ENCODE measurements around the gene TTLL1. TPM values are rescaled to one million over a fixed set of nuclear protein-coding genes. Genes with fewer than 3 reads are reported as not detected.
"Not testable (repeated sequence)": the region's sequence is repeated elsewhere in the genome, so short reads cannot be mapped to it uniquely, and the experiment has no call there.

TTLL1 gene
- total RNA-seq, 2 experiments from 2014 or later: 4.2 to 6.0 TPM

DNA sequence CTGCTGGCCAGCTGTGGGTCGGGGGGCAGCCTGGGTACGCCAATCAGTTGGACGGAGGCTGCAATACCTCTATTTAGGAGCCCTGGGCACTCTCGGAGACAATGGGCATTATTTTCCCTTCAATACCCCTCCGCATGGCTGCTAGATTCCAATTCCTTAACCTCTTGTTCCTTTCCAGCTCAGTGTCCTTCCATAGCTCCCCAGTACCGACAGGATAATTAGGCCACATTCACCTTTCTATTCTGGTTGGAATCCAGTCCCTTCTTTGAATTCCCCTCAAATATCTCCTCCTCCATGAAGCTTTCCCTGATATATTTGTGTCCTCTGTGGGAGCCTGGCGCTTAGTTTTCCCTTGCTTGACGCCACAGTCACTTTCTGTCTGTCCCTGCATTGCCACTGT is 17.1 kb upstream of the TTLL1 start:
- Mint-ChIP-seq H3K4me3 (no peak overlapping the region), H3K36me3 (ENCODE audit: low read depth) (no peaks in the 10 kb centered on the region), H3K27me3 (peaks cover 3% of the 10 kb centered on the region), H3K9me3 (no peaks in the 10 kb centered on the region), H3K27ac (no peak overlapping the region), H3K4me1 (ENCODE audit: low read depth) (peaks cover 13% of the 10 kb centered on the region)
- intact Hi-C loops (cut with micrococcal nuclease): no loop called here
- no peak for ATAC-seq
- ChIA-PET CTCF (no interaction called here), POLR2A (no interaction called here)
- DNase-seq: no peak
- TF ChIP-seq, protein P1, sequence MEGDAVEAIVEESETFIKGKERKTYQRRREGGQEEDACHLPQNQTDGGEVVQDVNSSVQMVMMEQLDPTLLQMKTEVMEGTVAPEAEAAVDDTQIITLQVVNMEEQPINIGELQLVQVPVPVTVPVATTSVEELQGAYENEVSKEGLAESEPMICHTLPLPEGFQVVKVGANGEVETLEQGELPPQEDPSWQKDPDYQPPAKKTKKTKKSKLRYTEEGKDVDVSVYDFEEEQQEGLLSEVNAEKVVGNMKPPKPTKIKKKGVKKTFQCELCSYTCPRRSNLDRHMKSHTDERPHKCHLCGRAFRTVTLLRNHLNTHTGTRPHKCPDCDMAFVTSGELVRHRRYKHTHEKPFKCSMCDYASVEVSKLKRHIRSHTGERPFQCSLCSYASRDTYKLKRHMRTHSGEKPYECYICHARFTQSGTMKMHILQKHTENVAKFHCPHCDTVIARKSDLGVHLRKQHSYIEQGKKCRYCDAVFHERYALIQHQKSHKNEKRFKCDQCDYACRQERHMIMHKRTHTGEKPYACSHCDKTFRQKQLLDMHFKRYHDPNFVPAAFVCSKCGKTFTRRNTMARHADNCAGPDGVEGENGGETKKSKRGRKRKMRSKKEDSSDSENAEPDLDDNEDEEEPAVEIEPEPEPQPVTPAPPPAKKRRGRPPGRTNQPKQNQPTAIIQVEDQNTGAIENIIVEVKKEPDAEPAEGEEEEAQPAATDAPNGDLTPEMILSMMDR (IDR thresholded peaks at IDR 0.05): no peak

DNA sequence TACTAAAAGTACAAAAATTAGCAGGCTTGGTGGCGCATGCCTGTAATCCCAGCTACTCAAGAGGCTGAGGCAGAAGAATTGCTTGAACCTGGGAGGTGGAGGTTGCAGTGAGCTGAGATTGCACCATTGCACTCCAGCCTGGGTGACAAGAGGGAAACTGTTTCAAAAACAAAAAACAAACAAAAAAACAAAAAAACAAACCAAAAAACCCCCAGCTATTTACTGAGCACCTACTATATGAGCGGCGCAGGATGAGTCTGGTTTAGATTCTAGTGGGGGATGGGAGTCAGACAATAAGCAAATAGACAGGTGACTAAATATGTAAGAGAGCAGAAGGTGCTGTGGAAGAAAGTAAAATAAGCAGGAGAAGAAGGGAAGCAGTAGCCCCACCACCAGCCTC is 15.8 kb upstream of the TTLL1 start:
- DNase-seq; H3K27ac Mint-ChIP-seq; H3K27me3 Mint-ChIP-seq; H3K4me3 Mint-ChIP-seq; ATAC-seq; H3K9me3 Mint-ChIP-seq; intact Hi-C loops (cut with micrococcal nuclease); H3K36me3 Mint-ChIP-seq (ENCODE audit: low read depth): not testable (repeated sequence)
- POLR2A ChIA-PET: interaction anchor here (1.0 kb wide), 1 partner anchor 83 kb away, joined by 3 read pairs; no protein-coding TSS in a partner anchor
- H3K4me1 Mint-ChIP-seq (ENCODE audit: low read depth): peaks cover 14% of the 10 kb centered on the region
- CTCF ChIA-PET: interaction anchor here (1.2 kb wide), 1 partner anchor 13 kb away, joined by 5 read pairs; no protein-coding TSS in a partner anchor

GRCh38 chr22:43104056-43104625 is 14.9 kb upstream of the TTLL1 start:
- ATAC-seq: peak; percentile 81
- H3K9me3 Mint-ChIP-seq; H3K27ac Mint-ChIP-seq; H3K4me3 Mint-ChIP-seq; H3K27me3 Mint-ChIP-seq; H3K36me3 Mint-ChIP-seq (ENCODE audit: low read depth); intact Hi-C loops (cut with micrococcal nuclease): not testable (repeated sequence)
- POLR2A ChIA-PET: interaction anchor here (0.7 to 1.0 kb wide), 2 partner anchors 22 to 84 kb away, joined by 3 to 4 read pairs; no protein-coding TSS in a partner anchor
- DNase-seq: peak; percentile 70
- H3K4me1 Mint-ChIP-seq (ENCODE audit: low read depth): peaks cover 14% of the 10 kb centered on the region
- CTCF ChIA-PET: interaction anchor here (1.2 kb wide), 1 partner anchor 12 kb away, joined by 5 read pairs; no protein-coding TSS in a partner anchor

- no peak for DNase-seq
- Mint-ChIP-seq H3K9me3 (peaks cover 4% of the 10 kb centered on the region), H3K27me3 (no peaks in the 10 kb centered on the region), H3K36me3 (ENCODE audit: low read depth) (no peaks in the 10 kb centered on the region), H3K27ac (no peak overlapping the region), H3K4me1 (ENCODE audit: low read depth) (peaks cover 14% of the 10 kb centered on the region), H3K4me3 (no peak overlapping the region)
- POLR2A ChIA-PET: interaction anchor here (1.0 kb wide), 1 partner anchor 9 kb away, joined by 3 read pairs; the partner anchor contains the start of gene BIK
- intact Hi-C loops (cut with micrococcal nuclease): no loop called here
- CTCF ChIA-PET: interaction anchor here (1.7 kb wide), 1 partner anchor 11 kb away, joined by 4 read pairs; no protein-coding TSS in a partner anchor
- no peak for ATAC-seq
- TF ChIP-seq, protein P1 (IDR thresholded peaks at IDR 0.05): no peak
These were observed 12.1 kb upstream of the TTLL1 start for GRCh38 chr22:43101306-43101705.

DNA sequence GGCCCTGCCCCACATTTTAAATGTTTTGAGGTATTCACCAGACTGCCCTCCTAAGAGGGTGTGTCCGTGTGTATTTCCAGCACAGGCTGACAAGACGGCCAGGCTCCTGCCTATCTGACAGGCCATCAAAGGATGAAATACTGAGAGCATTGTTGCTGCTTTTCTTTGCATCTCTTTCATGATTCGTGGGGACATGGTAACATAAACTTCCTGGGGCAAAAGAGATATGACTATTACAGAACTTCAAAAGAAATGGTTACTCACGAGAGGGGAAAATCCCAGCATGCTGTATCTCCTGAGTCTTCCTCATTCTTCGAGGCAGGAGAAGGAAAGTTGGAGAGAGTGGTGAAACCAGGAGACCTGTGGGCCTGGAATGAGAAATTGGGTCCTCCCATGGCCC is 11.0 kb upstream of the TTLL1 start:
- H3K4me1 Mint-ChIP-seq (ENCODE audit: low read depth): peaks cover 14% of the 10 kb centered on the region
- H3K27me3 Mint-ChIP-seq: no peaks in the 10 kb centered on the region
- no peak for DNase-seq
- TF ChIP-seq, protein P1 (IDR thresholded peaks at IDR 0.05): no peak
- no peaks in the 10 kb centered on the region for H3K36me3 Mint-ChIP-seq (ENCODE audit: low read depth)
- ChIA-PET CTCF (interaction anchor here (1.0 to 1.1 kb wide), 2 partner anchors 10 to 39 kb away, joined by 3 read pairs; partner anchors contain the start of gene BIK), POLR2A (no interaction called here)
- no peak overlapping the region for H3K4me3 Mint-ChIP-seq
- intact Hi-C loops (cut with micrococcal nuclease): no loop called here
- ATAC-seq: no peak
- peaks cover 10% of the 10 kb centered on the region for H3K9me3 Mint-ChIP-seq
- H3K27ac Mint-ChIP-seq: no peak overlapping the region

- intact Hi-C loops (cut with micrococcal nuclease): no loop called here
- POLR2A ChIA-PET: interaction anchor here (0.6 to 0.9 kb wide), 2 partner anchors 9 to 612 kb away, joined by 3 to 4 read pairs; no protein-coding TSS in a partner anchor
- no peak for ATAC-seq
- CTCF ChIA-PET: interaction anchor here (1.0 to 1.2 kb wide), 3 partner anchors 9 to 38 kb away, joined by 3 to 4 read pairs (median 3); partner anchors contain the start of gene BIK
- DNase-seq: no peak
- Mint-ChIP-seq H3K4me1 (ENCODE audit: low read depth) (peaks cover 11% of the 10 kb centered on the region), H3K27me3 (no peaks in the 10 kb centered on the region), H3K36me3 (ENCODE audit: low read depth) (no peaks in the 10 kb centered on the region), H3K4me3 (no peak overlapping the region), H3K27ac (no peak overlapping the region), H3K9me3 (peaks cover 10% of the 10 kb centered on the region)
- TF ChIP-seq, protein P1 (IDR thresholded peaks at IDR 0.05): no peak
These were observed 9.9 kb upstream of the TTLL1 start for GRCh38 chr22:43099095-43099494.
